ENCODE measurements around the gene C10orf90.

DNA sequence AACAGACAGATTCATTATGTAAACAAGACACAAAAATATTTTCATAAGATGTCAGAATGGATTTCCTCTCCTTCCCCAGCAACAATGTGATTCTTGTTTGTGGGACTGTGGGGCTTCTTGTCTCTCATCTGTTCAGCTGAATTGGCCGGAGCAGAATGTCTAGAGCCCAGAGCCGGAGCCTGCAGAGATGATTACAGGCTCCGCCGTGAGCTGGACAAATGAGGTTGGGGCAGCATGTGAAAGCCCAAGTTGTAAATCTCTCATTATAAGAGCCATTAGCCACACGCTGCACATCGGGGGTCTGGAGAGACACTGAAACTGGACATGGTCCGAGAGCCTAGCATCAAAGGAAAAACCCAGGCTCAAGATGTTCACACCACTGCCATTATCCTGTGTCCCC, 145.2 kb downstream of the C10orf90 start:
- TF ChIP-seq, protein P1, sequence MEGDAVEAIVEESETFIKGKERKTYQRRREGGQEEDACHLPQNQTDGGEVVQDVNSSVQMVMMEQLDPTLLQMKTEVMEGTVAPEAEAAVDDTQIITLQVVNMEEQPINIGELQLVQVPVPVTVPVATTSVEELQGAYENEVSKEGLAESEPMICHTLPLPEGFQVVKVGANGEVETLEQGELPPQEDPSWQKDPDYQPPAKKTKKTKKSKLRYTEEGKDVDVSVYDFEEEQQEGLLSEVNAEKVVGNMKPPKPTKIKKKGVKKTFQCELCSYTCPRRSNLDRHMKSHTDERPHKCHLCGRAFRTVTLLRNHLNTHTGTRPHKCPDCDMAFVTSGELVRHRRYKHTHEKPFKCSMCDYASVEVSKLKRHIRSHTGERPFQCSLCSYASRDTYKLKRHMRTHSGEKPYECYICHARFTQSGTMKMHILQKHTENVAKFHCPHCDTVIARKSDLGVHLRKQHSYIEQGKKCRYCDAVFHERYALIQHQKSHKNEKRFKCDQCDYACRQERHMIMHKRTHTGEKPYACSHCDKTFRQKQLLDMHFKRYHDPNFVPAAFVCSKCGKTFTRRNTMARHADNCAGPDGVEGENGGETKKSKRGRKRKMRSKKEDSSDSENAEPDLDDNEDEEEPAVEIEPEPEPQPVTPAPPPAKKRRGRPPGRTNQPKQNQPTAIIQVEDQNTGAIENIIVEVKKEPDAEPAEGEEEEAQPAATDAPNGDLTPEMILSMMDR (conservative IDR thresholded peaks at IDR 0.05) = no peak
- no peak for TF ChIP-seq EZH2 (IDR thresholded peaks at IDR 0.05; ENCODE audit: low read depth)

All from PC-9 (cell line).